NT2/D1 (cell line): ENCODE measurements around the gene LDLRAD2.

Experiments
- SUZ12 ChIP-seq: IDR thresholded peaks from 2 replicates; pipeline ENCODE4 v1.6.1; 2011; ENCODE audit not compliant: insufficient read length, insufficient read depth; ENCODE audit errors: extremely low read depth
- ZNF274 ChIP-seq: IDR thresholded peaks from 2 replicates; pipeline ENCODE4 v1.6.1; 2011; ENCODE audit warnings: mild to moderate bottlenecking, low read depth, low read length

GRCh38 chr1:21766210-21766609 lies 45.9 kb upstream of the LDLRAD2 start:
- TF ChIP-seq ZNF274 (no peak), SUZ12 (no peak)
